ENCODE results near the gene SCG2. TPM values are rescaled to one million over a fixed set of nuclear protein-coding genes. Genes with fewer than 3 reads are reported as not detected.

SCG2 gene
- total RNA-seq, 2 donors from 2014 or later = 0.13 TPM; not detected in 1

GRCh38 chr2:223642506-223642905 lies 40.3 kb upstream of the SCG2 start:
- no peak overlapping the region for H3K27ac ChIP-seq (ENCODE audit: low read depth, low read length)
- no peaks in the 10 kb centered on the region for H3K27me3 ChIP-seq (ENCODE audit: control insufficient read depth, insufficient read depth, low read length, poor library complexity, severe bottlenecking)
- H3K4me1 ChIP-seq (ENCODE audit: control insufficient read depth, insufficient read depth, low read length) = no peaks in the 10 kb centered on the region
- no peak overlapping the region for H3K27ac Mint-ChIP-seq
- no peaks in the 10 kb centered on the region for H3K36me3 ChIP-seq (ENCODE audit: control insufficient read depth, insufficient read depth, low read length)
- WGBS, 2 experiments (ENCODE audit: insufficient coverage in 1 of 2, insufficient read length in 1 of 2) = 93 to 100% methylated on average over 1 of the region's 1 CpG
- DNase-seq = no peak
- no peak overlapping the region for H3K9ac ChIP-seq (ENCODE audit: extremely low read depth, low read length, poor library complexity, severe bottlenecking)
- no peaks in the 10 kb centered on the region for H3K9me3 ChIP-seq (ENCODE audit: control insufficient read depth, low read length)
- peaks cover 8% of the 10 kb centered on the region for H3K9me3 Mint-ChIP-seq
- H3K4me3 ChIP-seq (ENCODE audit: low read length) = no peak overlapping the region
- H3K4me3 Mint-ChIP-seq = no peak overlapping the region
- no peaks in the 10 kb centered on the region for H3K36me3 Mint-ChIP-seq (ENCODE audit: low read depth)
- TF ChIP-seq CTCF (conservative IDR thresholded peaks at IDR 0.05) = no peak
- H3K4me1 Mint-ChIP-seq = peaks cover 6% of the 10 kb centered on the region
- peaks cover 6% of the 10 kb centered on the region for H3K27me3 Mint-ChIP-seq (ENCODE audit: insufficient read depth)

GRCh38 chr2:223641082-223641481 lies 38.9 kb upstream of the SCG2 start:
- H3K36me3 Mint-ChIP-seq (ENCODE audit: low read depth) = no peaks in the 10 kb centered on the region
- no peak overlapping the region for H3K27ac Mint-ChIP-seq
- Histone ChIP-seq H3K27ac (ENCODE audit: low read depth, low read length) (no peak overlapping the region), H3K27me3 (ENCODE audit: control insufficient read depth, insufficient read depth, low read length, poor library complexity, severe bottlenecking) (no peaks in the 10 kb centered on the region), H3K4me3 (ENCODE audit: low read length) (no peak overlapping the region), H3K36me3 (ENCODE audit: control insufficient read depth, insufficient read depth, low read length) (no peaks in the 10 kb centered on the region), H3K9me3 (ENCODE audit: control insufficient read depth, low read length) (no peaks in the 10 kb centered on the region), H3K9ac (ENCODE audit: extremely low read depth, low read length, poor library complexity, severe bottlenecking) (no peak overlapping the region), H3K4me1 (ENCODE audit: control insufficient read depth, insufficient read depth, low read length) (no peaks in the 10 kb centered on the region)
- H3K27me3 Mint-ChIP-seq (ENCODE audit: insufficient read depth) = no peaks in the 10 kb centered on the region
- no peak for TF ChIP-seq CTCF (conservative IDR thresholded peaks at IDR 0.05)
- 93 to 100% methylated on average over 2 to 5 of the region's 5 CpGs for WGBS, 2 experiments (ENCODE audit: insufficient coverage in 1 of 2, insufficient read length in 1 of 2)
- peaks cover 3% of the 10 kb centered on the region for H3K4me1 Mint-ChIP-seq
- no peak for DNase-seq
- peaks cover 8% of the 10 kb centered on the region for H3K9me3 Mint-ChIP-seq
- no peak overlapping the region for H3K4me3 Mint-ChIP-seq

- no peaks in the 10 kb centered on the region for H3K4me1 ChIP-seq (ENCODE audit: control insufficient read depth, insufficient read depth, low read length)
- no peak overlapping the region for H3K27ac ChIP-seq (ENCODE audit: low read depth, low read length)
- no peaks in the 10 kb centered on the region for H3K9me3 ChIP-seq (ENCODE audit: control insufficient read depth, low read length)
- H3K36me3 ChIP-seq (ENCODE audit: control insufficient read depth, insufficient read depth, low read length) = no peaks in the 10 kb centered on the region
- H3K9ac ChIP-seq (ENCODE audit: extremely low read depth, low read length, poor library complexity, severe bottlenecking) = no peak overlapping the region
- Mint-ChIP-seq H3K27me3 (ENCODE audit: insufficient read depth) (peaks cover 32% of the 10 kb centered on the region), H3K4me3 (no peak overlapping the region), H3K36me3 (ENCODE audit: low read depth) (no peaks in the 10 kb centered on the region), H3K27ac (no peak overlapping the region), H3K9me3 (peaks cover 8% of the 10 kb centered on the region), H3K4me1 (no peaks in the 10 kb centered on the region)
- 95% methylated on average over 1 of the region's 1 CpG; no CpG with 5 or more reads in 1 of the 2 experiments for WGBS, 2 experiments (ENCODE audit: insufficient coverage in 1 of 2, insufficient read length in 1 of 2)
- no peak for TF ChIP-seq CTCF (conservative IDR thresholded peaks at IDR 0.05)
- no peaks in the 10 kb centered on the region for H3K27me3 ChIP-seq (ENCODE audit: control insufficient read depth, insufficient read depth, low read length, poor library complexity, severe bottlenecking)
- H3K4me3 ChIP-seq (ENCODE audit: low read length) = no peak overlapping the region
- DNase-seq = no peak
Observed at GRCh38 chr2:223635080-223635479, 32.9 kb upstream of the SCG2 start.
